Mesodermal cell (in vitro differentiated cells): ENCODE results near the gene COMTD1.
A peak's percentile ranks its signal among the peaks of the same experiment; 100 is the strongest.
"Not testable (repeated sequence)": the region's sequence is repeated elsewhere in the genome, so short reads cannot be mapped to it uniquely, and the experiment has no call there.

Source experiments
- H3K27ac ChIP-seq: 2 replicates; pipeline ENCODE4 v1.7.0; 2013; ENCODE audit warnings: mild to moderate bottlenecking, low read depth, low read length, moderate library complexity; ENCODE audit not compliant: severe bottlenecking
- H3K36me3 ChIP-seq: 2 replicates; pipeline ENCODE4 v1.7.1; 2013; ENCODE audit warnings: mild to moderate bottlenecking, low read length, moderate library complexity; ENCODE audit not compliant: control insufficient read depth, insufficient read depth
- H3K4me1 ChIP-seq: one replicate; pipeline ENCODE4 v1.7.1; 2013; ENCODE audit warnings: mild to moderate bottlenecking, low read length; ENCODE audit not compliant: insufficient read depth, control insufficient read depth, poor library complexity, severe bottlenecking
- H3K4me3 ChIP-seq: 2 replicates; pipeline ENCODE4 v1.7.0; 2013; ENCODE audit warnings: low read length, control low read depth, mild to moderate bottlenecking; ENCODE audit not compliant: insufficient read depth, poor library complexity, severe bottlenecking; ENCODE audit errors: extremely low read depth
- H3K9me3 ChIP-seq: 2 replicates; pipeline ENCODE4 v1.7.1; 2013; ENCODE audit warnings: mild to moderate bottlenecking, low read length, moderate library complexity; ENCODE audit not compliant: control insufficient read depth
- WGBS, 2 experiments: methylation state at CpG; one replicate each; pipeline ENCODE4 v1.1.5; 2013; ENCODE audit warnings: missing lambda C conversion rate in 2 of 2; ENCODE audit not compliant: insufficient coverage in 2 of 2; 5-methylcytosine and 5-hydroxymethylcytosine counted together

The COMTD1 gene

GRCh38 chr10:75231672-75232581, 3.8 kb downstream of the COMTD1 start:
- WGBS, 2 experiments: 93 to 94% methylated on average over 2 to 3 of the region's 4 CpGs
- peaks cover 47% of the 10 kb centered on the region for H3K36me3 ChIP-seq
- H3K27ac ChIP-seq: no peak overlapping the region
- no peak overlapping the region for H3K4me3 ChIP-seq
- H3K9me3 ChIP-seq: no peaks in the 10 kb centered on the region
- H3K4me1 ChIP-seq: peaks cover 27% of the 10 kb centered on the region

DNA sequence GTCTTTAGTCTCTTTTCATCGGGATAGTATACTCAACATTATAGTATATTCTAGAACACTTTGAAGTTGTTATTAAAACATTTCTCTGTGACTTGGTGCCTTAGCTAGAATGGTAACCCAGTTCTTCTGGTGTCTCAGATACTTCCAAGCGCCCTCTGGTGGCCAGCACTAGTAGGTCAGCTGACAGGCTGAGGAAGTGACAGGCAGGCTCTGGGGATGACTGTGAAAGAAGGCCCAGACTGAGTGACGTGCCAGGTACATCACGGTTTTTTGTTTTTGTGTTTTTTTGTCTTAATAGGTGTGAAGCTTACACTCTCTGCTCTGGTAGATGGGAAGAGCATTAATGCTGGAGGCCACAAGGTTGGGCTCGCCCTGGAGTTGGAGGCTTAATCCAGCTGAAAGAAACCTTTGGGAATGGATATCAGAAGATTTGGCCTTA, 5.1 kb downstream of the COMTD1 start:
- no peak overlapping the region for H3K4me3 ChIP-seq
- no peaks in the 10 kb centered on the region for H3K9me3 ChIP-seq
- peaks cover 40% of the 10 kb centered on the region for H3K4me1 ChIP-seq
- peaks cover 58% of the 10 kb centered on the region for H3K36me3 ChIP-seq
- H3K27ac ChIP-seq: peak overlapping the region; percentile 30
- 0 to 40% methylated on average over 1 to 2 of the region's 5 CpGs for WGBS, 2 experiments

DNA sequence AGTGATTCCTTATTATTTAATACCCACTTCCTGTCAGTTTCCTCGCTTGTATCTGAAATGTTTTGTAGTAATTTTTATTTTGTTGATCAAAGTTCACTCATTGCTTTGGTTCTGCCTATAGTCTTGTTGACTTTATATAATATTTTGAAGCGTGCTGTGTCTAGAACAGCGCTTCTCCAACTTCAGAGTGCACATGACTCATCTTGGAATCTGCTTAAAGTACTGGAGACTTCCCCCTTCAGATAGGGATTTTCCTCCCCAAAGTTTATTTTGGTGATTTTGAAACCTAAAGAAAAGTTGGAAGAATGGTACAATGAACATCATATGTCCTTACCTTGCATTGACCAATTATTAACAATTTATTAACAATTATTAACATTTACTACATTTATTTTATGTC, 5.8 kb downstream of the COMTD1 start:
- H3K4me3 ChIP-seq: no peak overlapping the region
- WGBS, 2 experiments: no CpG with 5 or more reads among the region's 3 CpGs
- H3K4me1 ChIP-seq: peaks cover 45% of the 10 kb centered on the region
- peaks cover 58% of the 10 kb centered on the region for H3K36me3 ChIP-seq
- no peaks in the 10 kb centered on the region for H3K9me3 ChIP-seq
- no peak overlapping the region for H3K27ac ChIP-seq

- Histone ChIP-seq H3K4me3 (no peak overlapping the region), H3K27ac (peak overlapping the region; percentile 3), H3K4me1 (peaks cover 56% of the 10 kb centered on the region), H3K9me3 (no peaks in the 10 kb centered on the region), H3K36me3 (peaks cover 67% of the 10 kb centered on the region)
- 83 to 92% methylated on average over 3 to 4 of the region's 4 CpGs for WGBS, 2 experiments
These were observed 6.9 kb downstream of the COMTD1 start for GRCh38 chr10:75228834-75229233.

GRCh38 chr10:75228278-75228677, 7.5 kb downstream of the COMTD1 start:
- Histone ChIP-seq H3K9me3 (no peaks in the 10 kb centered on the region), H3K36me3 (peaks cover 71% of the 10 kb centered on the region), H3K27ac (no peak overlapping the region), H3K4me3 (no peak overlapping the region), H3K4me1 (peaks cover 62% of the 10 kb centered on the region)
- WGBS, 2 experiments: 90 to 94% methylated on average over 2 to 3 of the region's 3 CpGs

DNA sequence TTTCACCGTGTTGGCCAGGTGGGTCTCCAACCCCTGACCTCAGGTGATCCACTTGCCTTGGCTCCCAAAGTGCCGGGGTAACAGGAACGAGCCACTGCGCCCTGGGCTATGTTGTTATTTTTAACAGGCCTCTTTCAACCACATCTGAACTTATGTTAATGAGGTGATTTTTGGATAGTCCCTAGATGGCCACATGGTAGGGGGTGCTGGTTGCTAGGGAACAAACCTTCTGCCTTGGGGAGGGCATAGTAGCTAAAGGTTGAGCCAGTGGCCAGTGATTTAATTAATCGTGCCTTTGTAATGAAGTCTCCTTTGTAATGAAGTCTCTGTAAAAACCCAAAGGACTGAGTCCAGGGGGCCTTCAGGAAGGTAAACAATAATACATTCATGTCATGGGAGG, 9.1 kb downstream of the COMTD1 start:
- H3K27ac ChIP-seq: peak overlapping the region; percentile 95
- WGBS, 2 experiments: 87 to 91% methylated on average over 3 to 5 of the region's 5 CpGs
- peaks cover 73% of the 10 kb centered on the region for H3K36me3 ChIP-seq
- peaks cover 77% of the 10 kb centered on the region for H3K4me1 ChIP-seq
- no peak overlapping the region for H3K4me3 ChIP-seq
- H3K9me3 ChIP-seq: no peaks in the 10 kb centered on the region

GRCh38 chr10:75226095-75226494, 9.7 kb downstream of the COMTD1 start:
- no peaks in the 10 kb centered on the region for H3K9me3 ChIP-seq
- peaks cover 73% of the 10 kb centered on the region for H3K36me3 ChIP-seq
- peak overlapping the region; percentile 95 for H3K27ac ChIP-seq
- H3K4me3 ChIP-seq: no peak overlapping the region
- H3K4me1 ChIP-seq: peaks cover 78% of the 10 kb centered on the region
- no CpG with 5 or more reads among the region's 2 CpGs for WGBS, 2 experiments

DNA sequence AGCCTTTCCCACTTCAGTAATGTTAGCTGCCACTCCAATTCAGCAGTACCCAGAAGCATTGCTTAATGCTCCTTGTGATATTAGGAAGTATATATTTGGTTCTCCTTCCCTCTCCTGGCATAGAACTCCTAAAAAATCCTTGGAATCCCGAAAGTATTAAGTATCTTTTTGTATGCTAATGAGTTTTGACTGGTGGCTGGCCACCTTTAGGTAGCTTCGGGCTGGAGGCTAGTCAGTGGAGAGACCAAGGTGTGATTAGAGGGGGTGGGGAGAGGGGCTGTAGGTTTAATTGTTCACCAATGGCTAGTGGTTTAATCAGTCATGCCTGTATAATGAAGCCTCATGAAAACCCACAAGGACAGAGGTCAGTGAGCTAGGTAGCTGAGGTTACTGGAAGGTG, 12.2 kb downstream of the COMTD1 start:
- peaks cover 61% of the 10 kb centered on the region for H3K4me1 ChIP-seq
- peaks cover 83% of the 10 kb centered on the region for H3K36me3 ChIP-seq
- no peak overlapping the region for H3K4me3 ChIP-seq
- WGBS, 2 experiments: 36 to 52% methylated on average over 2 of the region's 2 CpGs
- H3K27ac ChIP-seq: peak overlapping the region; percentile 95
- no peaks in the 10 kb centered on the region for H3K9me3 ChIP-seq

DNA sequence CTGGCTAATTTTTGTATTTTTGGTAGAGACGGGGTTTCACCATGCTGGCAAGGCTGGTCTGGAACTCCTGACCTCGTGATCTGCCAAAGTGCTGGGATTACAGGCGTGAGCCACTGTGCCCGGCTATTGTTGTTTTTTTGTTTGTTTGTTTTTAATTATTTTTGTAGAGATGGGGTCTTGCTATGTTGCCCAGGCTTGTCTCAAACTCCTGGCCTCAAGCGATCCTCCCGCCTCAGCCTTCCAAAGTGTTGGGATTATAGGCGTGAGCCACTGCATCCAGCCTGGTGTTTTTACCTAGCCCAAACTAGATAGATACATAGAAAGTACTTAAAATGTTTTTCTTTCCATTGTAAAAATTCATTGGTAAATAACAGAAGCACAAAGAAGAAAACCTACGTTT, 14.3 kb downstream of the COMTD1 start:
- Histone ChIP-seq H3K36me3 (peaks cover 87% of the 10 kb centered on the region), H3K4me1 (peaks cover 46% of the 10 kb centered on the region)
- H3K9me3 ChIP-seq, H3K27ac ChIP-seq, H3K4me3 ChIP-seq: not testable (repeated sequence)
- 96 to 100% methylated on average over 2 to 4 of the region's 8 CpGs for WGBS, 2 experiments

DNA sequence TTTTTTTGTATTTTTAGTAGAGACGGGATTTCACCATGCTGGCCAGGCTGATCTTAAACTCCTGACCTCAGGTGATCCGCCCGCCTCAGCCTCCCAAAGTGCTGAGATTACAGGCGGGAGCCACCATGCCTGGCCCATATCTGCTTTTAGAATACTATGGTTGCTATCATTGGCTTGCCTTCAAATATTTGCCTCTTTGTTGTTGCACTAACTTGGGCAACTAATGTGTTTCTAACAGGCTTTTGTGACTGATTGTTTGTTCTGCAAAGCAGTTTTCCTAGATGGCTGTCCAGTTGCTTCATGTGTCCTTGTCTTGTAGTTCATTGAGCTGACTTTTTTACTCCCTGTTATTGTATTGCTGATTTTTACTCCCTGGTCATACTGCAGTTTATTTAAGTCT, 15.5 kb downstream of the COMTD1 start:
- H3K36me3 ChIP-seq: peaks cover 91% of the 10 kb centered on the region
- H3K4me3 ChIP-seq: no peak overlapping the region
- H3K27ac ChIP-seq: no peak overlapping the region
- WGBS, 2 experiments: 86 to 91% methylated on average over 3 to 4 of the region's 4 CpGs
- H3K9me3 ChIP-seq: no peaks in the 10 kb centered on the region
- H3K4me1 ChIP-seq: peaks cover 38% of the 10 kb centered on the region

GRCh38 chr10:75212343-75212742, 23.4 kb downstream of the COMTD1 start:
- no peak overlapping the region for H3K27ac ChIP-seq
- no peaks in the 10 kb centered on the region for H3K9me3 ChIP-seq
- WGBS, 2 experiments: 82 to 85% methylated on average over 3 to 4 of the region's 6 CpGs
- H3K4me3 ChIP-seq: peak overlapping the region; percentile 97
- peaks cover 57% of the 10 kb centered on the region for H3K36me3 ChIP-seq
- peaks cover 39% of the 10 kb centered on the region for H3K4me1 ChIP-seq
